ENCODE data around the gene DIAPH2. TPM values are rescaled to one million over a fixed set of nuclear protein-coding genes. Genes with fewer than 3 reads are reported as not detected.

Gene DIAPH2
- total RNA-seq, 2 experiments from 2014 or later, result 13.7 to 13.9 TPM

GRCh38 chrX:96978906-96979305 is 294.3 kb downstream of the DIAPH2 start:
- Mint-ChIP-seq H3K36me3 (no peaks in the 10 kb centered on the region), H3K4me1 (no peaks in the 10 kb centered on the region), H3K4me3 (no peak overlapping the region), H3K9me3 (no peaks in the 10 kb centered on the region), H3K27me3 (no peaks in the 10 kb centered on the region), H3K27ac (no peak overlapping the region)
- DNase-seq (no peak), ATAC-seq (ENCODE audit: low read depth) (no peak)
- POLR2A ChIA-PET, result no interaction called here

- H3K36me3 Mint-ChIP-seq, result no peaks in the 10 kb centered on the region
- POLR2A ChIA-PET, result no interaction called here
- H3K4me3 Mint-ChIP-seq, result no peak overlapping the region
- no peak overlapping the region for H3K27ac Mint-ChIP-seq
- H3K9me3 Mint-ChIP-seq, result no peaks in the 10 kb centered on the region
- H3K27me3 Mint-ChIP-seq, result no peaks in the 10 kb centered on the region
- DNase-seq, result no peak
- ATAC-seq (ENCODE audit: low read depth), result no peak
- no peaks in the 10 kb centered on the region for H3K4me1 Mint-ChIP-seq
These were observed 295.1 kb downstream of the DIAPH2 start for GRCh38 chrX:96979766-96980165.

- no peaks in the 10 kb centered on the region for H3K9me3 Mint-ChIP-seq
- DNase-seq (no peak), ATAC-seq (ENCODE audit: low read depth) (no peak)
- H3K27me3 Mint-ChIP-seq, result no peaks in the 10 kb centered on the region
- POLR2A ChIA-PET, result no interaction called here
- H3K27ac Mint-ChIP-seq, result no peak overlapping the region
- no peaks in the 10 kb centered on the region for H3K4me1 Mint-ChIP-seq
- no peak overlapping the region for H3K4me3 Mint-ChIP-seq
- H3K36me3 Mint-ChIP-seq, result no peaks in the 10 kb centered on the region
These were observed 297.5 kb downstream of the DIAPH2 start for GRCh38 chrX:96982161-96982560.

- Mint-ChIP-seq H3K36me3 (no peaks in the 10 kb centered on the region), H3K27me3 (no peaks in the 10 kb centered on the region), H3K4me1 (no peaks in the 10 kb centered on the region), H3K9me3 (no peaks in the 10 kb centered on the region), H3K4me3 (no peak overlapping the region), H3K27ac (no peak overlapping the region)
- DNase-seq, result no peak
- POLR2A ChIA-PET, result no interaction called here
- ATAC-seq (ENCODE audit: low read depth), result no peak
These were observed 299.9 kb downstream of the DIAPH2 start for GRCh38 chrX:96984538-96984937.

DNA sequence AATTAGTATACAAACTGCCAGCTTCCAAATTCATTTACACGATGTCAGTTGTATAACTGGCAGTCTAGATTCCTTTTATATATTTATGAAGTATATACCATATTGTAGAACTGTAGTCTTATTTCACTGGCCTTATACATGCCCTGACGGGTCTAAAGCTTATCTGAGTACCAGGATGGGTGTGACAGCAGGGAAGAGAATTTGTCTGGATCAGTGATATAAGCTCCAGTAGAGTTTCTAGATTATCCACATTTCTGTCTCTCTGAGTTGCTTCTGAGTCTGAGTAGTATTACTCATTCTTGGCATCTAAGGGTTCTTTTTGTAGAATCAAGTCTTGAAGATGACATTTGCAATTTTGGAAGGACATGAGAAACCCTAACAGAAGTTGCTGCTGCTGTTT is 300.4 kb downstream of the DIAPH2 start:
- H3K4me3 Mint-ChIP-seq, result no peak overlapping the region
- ATAC-seq (ENCODE audit: low read depth), result no peak
- H3K27me3 Mint-ChIP-seq, result no peaks in the 10 kb centered on the region
- no peaks in the 10 kb centered on the region for H3K36me3 Mint-ChIP-seq
- no peak for DNase-seq
- no peaks in the 10 kb centered on the region for H3K4me1 Mint-ChIP-seq
- no peaks in the 10 kb centered on the region for H3K9me3 Mint-ChIP-seq
- no peak overlapping the region for H3K27ac Mint-ChIP-seq
- POLR2A ChIA-PET, result no interaction called here

- Mint-ChIP-seq H3K4me1 (no peaks in the 10 kb centered on the region), H3K27me3 (no peaks in the 10 kb centered on the region), H3K4me3 (no peak overlapping the region), H3K27ac (no peak overlapping the region), H3K36me3 (no peaks in the 10 kb centered on the region), H3K9me3 (no peaks in the 10 kb centered on the region)
- DNase-seq, result no peak
- POLR2A ChIA-PET, result no interaction called here
- no peak for ATAC-seq (ENCODE audit: low read depth)
These were observed 302.6 kb downstream of the DIAPH2 start for GRCh38 chrX:96987228-96987627.

DNA sequence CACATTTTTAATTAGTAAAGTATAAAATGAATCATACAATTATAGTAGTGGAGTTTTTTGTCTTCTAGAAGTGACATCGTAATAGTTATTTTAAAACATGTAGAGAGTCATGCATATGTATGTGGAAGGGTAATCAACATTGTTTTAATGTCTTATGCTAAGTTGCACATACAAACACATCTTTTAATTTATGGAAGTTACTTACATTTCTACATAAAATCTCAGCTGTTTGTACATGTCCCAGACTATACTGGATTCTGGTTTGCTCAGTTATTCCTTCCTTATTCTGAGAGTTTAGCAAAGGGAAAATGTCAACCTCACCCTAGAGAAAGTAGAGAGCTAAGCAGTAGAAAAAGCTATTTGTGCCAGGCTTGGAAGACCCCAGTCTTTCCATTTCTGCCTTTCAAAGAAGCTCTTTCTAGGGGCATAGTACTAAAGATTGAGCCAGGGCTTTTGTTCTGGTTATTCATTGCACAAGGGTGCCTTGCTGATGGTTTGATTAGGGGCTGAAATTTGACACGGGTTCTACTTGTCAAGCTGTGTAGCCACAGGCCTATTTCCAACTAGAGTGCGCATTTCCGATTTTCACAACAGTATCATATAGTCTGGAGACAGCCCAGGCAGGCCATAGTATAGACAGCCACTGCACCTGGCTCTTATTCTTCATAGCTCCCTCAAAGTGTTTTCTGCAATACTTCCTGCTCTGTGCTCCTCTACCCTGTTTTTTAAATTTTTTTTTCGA is 305.4 kb downstream of the DIAPH2 start:
- no peak overlapping the region for H3K4me3 Mint-ChIP-seq
- H3K9me3 Mint-ChIP-seq, result peaks cover 4% of the 10 kb centered on the region
- H3K27ac Mint-ChIP-seq, result no peak overlapping the region
- ATAC-seq (ENCODE audit: low read depth) (no peak), DNase-seq (no peak)
- peaks cover 3% of the 10 kb centered on the region for H3K36me3 Mint-ChIP-seq
- POLR2A ChIA-PET, result no interaction called here
- no peaks in the 10 kb centered on the region for H3K4me1 Mint-ChIP-seq
- H3K27me3 Mint-ChIP-seq, result no peaks in the 10 kb centered on the region

DNA sequence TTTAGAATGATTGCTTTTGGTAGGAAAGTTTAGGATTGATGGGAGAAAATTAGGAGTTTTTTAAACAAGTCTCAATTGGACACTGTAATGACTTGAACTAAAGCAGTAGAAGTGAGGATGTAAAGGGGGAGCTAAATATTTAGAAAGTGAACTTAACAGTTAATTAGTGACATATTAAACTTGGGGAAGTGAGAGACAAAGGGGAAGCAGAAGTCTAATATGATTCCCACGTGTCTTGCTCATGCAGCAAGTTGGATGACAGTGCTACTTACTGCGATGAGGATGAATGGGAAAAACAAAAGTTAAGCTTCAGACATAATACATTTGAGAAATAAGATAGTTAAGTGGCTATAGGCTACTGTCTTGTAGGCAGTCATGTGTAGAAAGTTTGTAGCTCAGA is 309.5 kb downstream of the DIAPH2 start:
- POLR2A ChIA-PET, result no interaction called here

DNA sequence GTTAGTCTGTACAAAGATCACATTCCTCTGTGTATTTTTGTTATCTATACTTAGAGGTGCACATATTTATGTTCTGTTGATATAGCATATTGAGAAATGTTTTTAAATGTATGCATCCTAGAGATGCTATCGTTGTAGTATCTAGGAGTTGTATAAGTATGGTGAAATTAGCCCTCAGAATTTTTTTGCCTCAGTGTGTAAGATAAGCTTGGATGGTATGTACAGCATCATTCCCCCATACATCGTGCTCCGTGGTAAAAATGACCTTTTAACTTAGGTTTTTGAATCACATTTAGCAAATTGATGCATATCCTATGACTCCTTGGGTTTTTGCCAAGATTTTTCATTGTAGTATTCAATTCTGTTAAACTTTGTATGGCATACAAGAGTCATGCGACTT is 312.6 kb downstream of the DIAPH2 start:
- DNase-seq, result no peak
- peaks cover 4% of the 10 kb centered on the region for H3K9me3 Mint-ChIP-seq
- H3K4me1 Mint-ChIP-seq, result no peaks in the 10 kb centered on the region
- no peaks in the 10 kb centered on the region for H3K27me3 Mint-ChIP-seq
- POLR2A ChIA-PET, result no interaction called here
- H3K27ac Mint-ChIP-seq, result no peak overlapping the region
- no peak for ATAC-seq (ENCODE audit: low read depth)
- H3K4me3 Mint-ChIP-seq, result no peak overlapping the region
- H3K36me3 Mint-ChIP-seq, result peaks cover 4% of the 10 kb centered on the region

More for the DNA sequence above, 309.5 kb downstream of the DIAPH2 start:
- peaks cover 4% of the 10 kb centered on the region for H3K9me3 Mint-ChIP-seq
- no peaks in the 10 kb centered on the region for H3K4me1 Mint-ChIP-seq
- ATAC-seq (ENCODE audit: low read depth) (no peak), DNase-seq (no peak)
- no peak overlapping the region for H3K27ac Mint-ChIP-seq
- H3K36me3 Mint-ChIP-seq, result peaks cover 3% of the 10 kb centered on the region
- no peaks in the 10 kb centered on the region for H3K27me3 Mint-ChIP-seq
- no peak overlapping the region for H3K4me3 Mint-ChIP-seq

DNA sequence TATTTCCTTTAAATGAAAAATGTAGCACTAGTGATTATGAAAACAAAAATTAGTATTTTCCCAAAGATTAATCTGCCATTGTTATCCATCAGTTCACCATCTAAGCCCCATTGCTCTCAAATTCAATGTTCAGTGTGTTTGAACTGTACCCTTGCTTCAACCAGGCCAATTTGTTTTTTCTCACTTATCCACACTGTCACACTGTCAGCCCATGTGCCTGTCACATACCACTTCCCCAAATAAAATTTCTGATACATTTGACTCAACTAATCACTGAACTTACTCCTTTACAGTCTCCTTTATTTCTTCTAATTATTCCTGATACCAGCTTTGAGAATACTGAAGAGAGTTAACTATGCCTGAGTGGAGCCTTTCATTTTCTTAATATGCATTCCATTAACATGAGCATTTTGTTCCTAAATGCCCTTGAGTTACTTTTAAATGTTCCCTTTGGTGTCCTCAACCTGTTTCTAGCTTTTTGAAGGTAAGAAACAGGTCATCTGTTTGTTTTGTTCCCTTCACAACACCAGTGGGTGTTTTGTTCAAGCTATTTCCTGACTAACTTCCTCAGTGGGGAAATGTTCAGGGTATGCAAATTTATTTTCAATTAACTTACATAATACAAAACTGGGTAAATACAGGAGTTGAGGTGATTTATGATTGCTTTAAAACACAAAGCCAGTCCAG is 316.2 kb downstream of the DIAPH2 start:
- POLR2A ChIA-PET, result no interaction called here
- no peak overlapping the region for H3K4me3 Mint-ChIP-seq
- no peaks in the 10 kb centered on the region for H3K27me3 Mint-ChIP-seq
- no peaks in the 10 kb centered on the region for H3K9me3 Mint-ChIP-seq
- peaks cover 2% of the 10 kb centered on the region for H3K36me3 Mint-ChIP-seq
- ATAC-seq (ENCODE audit: low read depth), result no peak
- no peaks in the 10 kb centered on the region for H3K4me1 Mint-ChIP-seq
- no peak for DNase-seq
- no peak overlapping the region for H3K27ac Mint-ChIP-seq

DNA sequence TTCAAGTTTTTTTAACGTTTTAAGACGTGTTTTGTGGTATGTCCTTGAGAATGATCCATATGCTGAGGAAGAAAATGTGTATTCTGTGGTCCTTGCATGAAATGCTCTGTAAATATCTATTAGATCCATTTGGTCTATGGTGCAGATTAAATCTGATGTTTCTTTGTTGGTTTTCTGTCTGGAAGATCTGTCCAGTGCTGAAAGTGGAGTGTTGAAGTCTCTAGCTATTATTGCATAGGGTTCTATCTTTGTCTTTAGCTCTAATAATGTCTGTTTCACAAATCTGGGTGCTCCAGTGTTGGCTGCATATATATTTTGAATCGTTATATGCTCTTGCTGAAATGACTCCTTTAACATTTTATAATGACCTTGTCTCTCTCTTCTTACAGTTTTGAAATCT is 321.5 kb downstream of the DIAPH2 start:
- no peaks in the 10 kb centered on the region for H3K9me3 Mint-ChIP-seq
- no peaks in the 10 kb centered on the region for H3K27me3 Mint-ChIP-seq
- no peaks in the 10 kb centered on the region for H3K36me3 Mint-ChIP-seq
- H3K27ac Mint-ChIP-seq, result no peak overlapping the region
- POLR2A ChIA-PET, result no interaction called here
- no peak for ATAC-seq (ENCODE audit: low read depth)
- no peaks in the 10 kb centered on the region for H3K4me1 Mint-ChIP-seq
- no peak overlapping the region for H3K4me3 Mint-ChIP-seq
- DNase-seq, result no peak

DNA sequence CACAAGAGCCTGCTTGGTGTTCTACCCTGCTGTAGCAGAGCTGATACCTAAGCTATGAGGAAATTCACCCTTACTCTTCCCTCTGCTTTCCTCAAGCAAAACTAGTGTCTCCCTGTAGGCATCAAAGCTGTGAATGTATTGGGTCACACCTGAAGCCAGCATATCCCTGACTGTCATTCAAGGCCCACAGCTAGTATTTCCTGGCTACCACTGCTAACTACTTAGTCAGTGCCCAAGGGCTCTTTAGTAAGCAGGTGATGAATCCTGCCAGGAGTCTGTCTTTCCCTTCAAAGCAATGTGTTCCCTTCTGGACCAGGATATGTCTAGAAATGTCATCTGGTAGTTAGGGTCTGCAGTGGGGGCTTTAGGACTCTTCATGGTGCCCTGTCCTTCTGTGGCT is 324.7 kb downstream of the DIAPH2 start:
- no peak for DNase-seq
- POLR2A ChIA-PET, result no interaction called here
- H3K36me3 Mint-ChIP-seq, result no peaks in the 10 kb centered on the region
- no peaks in the 10 kb centered on the region for H3K4me1 Mint-ChIP-seq
- no peak overlapping the region for H3K4me3 Mint-ChIP-seq
- no peaks in the 10 kb centered on the region for H3K27me3 Mint-ChIP-seq
- ATAC-seq (ENCODE audit: low read depth), result no peak
- H3K27ac Mint-ChIP-seq, result no peak overlapping the region
- H3K9me3 Mint-ChIP-seq, result no peaks in the 10 kb centered on the region

DNA sequence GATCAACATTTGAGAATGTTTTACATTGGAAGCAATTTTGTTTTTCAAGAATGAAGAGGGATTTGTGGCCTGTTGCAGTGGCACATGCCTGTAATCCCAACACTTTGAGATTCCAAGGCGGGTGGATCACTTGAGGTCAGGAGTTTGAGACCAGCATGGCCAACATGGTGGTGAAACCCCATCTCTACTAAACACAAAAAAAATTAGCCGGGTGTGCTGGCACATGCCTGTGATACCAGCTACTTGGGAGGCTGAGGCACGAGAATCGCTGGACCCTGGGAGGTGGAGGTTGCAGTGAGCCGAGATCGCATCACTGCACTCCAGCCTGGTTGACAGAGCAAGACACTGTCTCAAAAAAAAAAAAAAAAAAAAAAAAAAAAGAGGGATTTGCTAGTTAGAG is 326.9 kb downstream of the DIAPH2 start:
- no peaks in the 10 kb centered on the region for H3K9me3 Mint-ChIP-seq
- no peak overlapping the region for H3K4me3 Mint-ChIP-seq
- DNase-seq (no peak), ATAC-seq (ENCODE audit: low read depth) (no peak)
- H3K27me3 Mint-ChIP-seq, result no peaks in the 10 kb centered on the region
- H3K36me3 Mint-ChIP-seq, result no peaks in the 10 kb centered on the region
- H3K27ac Mint-ChIP-seq, result no peak overlapping the region
- POLR2A ChIA-PET, result no interaction called here
- no peaks in the 10 kb centered on the region for H3K4me1 Mint-ChIP-seq

GRCh38 chrX:97016106-97016505 is 331.5 kb downstream of the DIAPH2 start:
- Mint-ChIP-seq H3K9me3 (no peaks in the 10 kb centered on the region), H3K27ac (no peak overlapping the region), H3K4me1 (no peaks in the 10 kb centered on the region), H3K36me3 (no peaks in the 10 kb centered on the region), H3K4me3 (no peak overlapping the region), H3K27me3 (no peaks in the 10 kb centered on the region)
- POLR2A ChIA-PET, result no interaction called here
- DNase-seq (no peak), ATAC-seq (ENCODE audit: low read depth) (no peak)

Measured in activated naive CD8-positive, alpha-beta T cell treated with anti-CD3 and anti-CD28 coated beads, Interleukin-2, amount 10 ng/mL, durations not matched to agents 7 days and 5 days (primary cell).